IMR-90 (cell line): ENCODE measurements around the gene SLX9. TPM values are rescaled to one million over a fixed set of nuclear protein-coding genes. Genes with fewer than 3 reads are reported as not detected.

Experiments used
- ATAC-seq: fragments of 200-7000 bp; cut with Tn5 transposase; 2 replicates; pipeline ENCODE4 v1.9.1; 2020; ENCODE audit warnings: low read depth, mild to moderate bottlenecking, moderate library complexity
- BruUV-seq: library from RNA; stranded (reverse); fragments of 400-500 nt; replicated peaks from 2 replicates; lab custom pipeline; 2021; lab: Mats Ljungman, UMichigan
- CTCF ChIA-PET: fragments of 300-600 bp; formaldehyde crosslinking; extraction: SDS; loops from one replicate; lab custom pipeline; 2021; ENCODE audit warnings: antibody characterized with exemption; lab: Yijun Ruan, JAX
- POLR2A ChIA-PET: fragments of 300-600 bp; sonication (Branson Sonifier 250); formaldehyde crosslinking; loops from one replicate; lab custom pipeline; 2022; ENCODE audit warnings: antibody characterized with exemption; ENCODE audit not compliant: unreplicated experiment; lab: Charles Lee
- DNase-seq: peaks from one replicate; pipeline ENCODE4 v3.0.0; 2013
- H2AFZ ChIP-seq: replicated peaks from 2 replicates; pipeline ENCODE3; 2013; ENCODE audit warnings: low read length, mild to moderate bottlenecking; ENCODE audit not compliant: poor library complexity
- H2AK5ac ChIP-seq: 2 replicates; pipeline ENCODE4 v1.6.1; 2013; ENCODE audit warnings: low read depth, low read length, inconsistent platforms
- H2AK9ac ChIP-seq: replicated peaks from 2 replicates; pipeline ENCODE3; 2013; ENCODE audit warnings: mild to moderate bottlenecking, low read depth, low read length, moderate library complexity; ENCODE audit not compliant: poor library complexity
- H2BK120ac ChIP-seq: 2 replicates; pipeline ENCODE4 v1.6.1; 2013; ENCODE audit warnings: low read depth, low read length, inconsistent platforms
- H2BK15ac ChIP-seq: 3 replicates; pipeline ENCODE4 v1.6.1; 2013; ENCODE audit warnings: low read depth, low read length, inconsistent platforms
- H2BK20ac ChIP-seq: 2 replicates; pipeline ENCODE4 v1.6.1; 2013; ENCODE audit warnings: low read depth, mild to moderate bottlenecking, inconsistent platforms, low read length, moderate library complexity
- H2BK5ac ChIP-seq: 2 replicates; pipeline ENCODE4 v1.6.1; 2013; ENCODE audit warnings: mild to moderate bottlenecking, low read depth, low read length, inconsistent platforms; ENCODE audit not compliant: poor library complexity, severe bottlenecking
- H3K14ac ChIP-seq: replicated peaks from 2 replicates; pipeline ENCODE4 v1.6.1; 2013; ENCODE audit warnings: low read depth, low read length, inconsistent platforms
- H3K18ac ChIP-seq: 2 replicates; pipeline ENCODE4 v1.6.1; 2013; ENCODE audit warnings: low read depth, low read length, control low read depth
- H3K23ac ChIP-seq: 2 replicates; pipeline ENCODE4 v1.6.1; 2013; ENCODE audit warnings: low read depth, low read length, inconsistent platforms
- H3K27ac ChIP-seq: 2 replicates; pipeline ENCODE4 v1.5.1; 2013; ENCODE audit warnings: mild to moderate bottlenecking, control low read depth, low read length; ENCODE audit not compliant: insufficient read depth
- H3K27me3 ChIP-seq: 2 replicates; pipeline ENCODE4 v1.6.1; 2013; ENCODE audit warnings: low read length; ENCODE audit not compliant: control insufficient read depth, insufficient read depth
- H3K36me3 ChIP-seq: 2 replicates; pipeline ENCODE4 v1.6.1; 2013; ENCODE audit warnings: low read length, mixed read lengths; ENCODE audit not compliant: control insufficient read depth, insufficient read depth
- H3K4ac ChIP-seq: 2 replicates; pipeline ENCODE4 v1.6.1; 2013; ENCODE audit warnings: low read depth, low read length, inconsistent platforms
- H3K4me1 ChIP-seq: 2 replicates; pipeline ENCODE4 v1.6.1; 2013; ENCODE audit warnings: low read length, mixed read lengths; ENCODE audit not compliant: control insufficient read depth, insufficient read depth
- H3K4me2 ChIP-seq: 2 replicates; pipeline ENCODE4 v1.6.1; 2013; ENCODE audit warnings: low read depth, mild to moderate bottlenecking, control low read depth, low read length, moderate library complexity
- H3K4me3 ChIP-seq: 2 replicates; pipeline ENCODE4 v1.5.1; 2013; ENCODE audit warnings: low read depth, mild to moderate bottlenecking, control low read depth, low read length, moderate library complexity; ENCODE audit not compliant: insufficient read depth
- H3K56ac ChIP-seq: 2 replicates; pipeline ENCODE4 v1.6.1; 2013; ENCODE audit warnings: low read length, inconsistent platforms; ENCODE audit not compliant: insufficient read depth; ENCODE audit errors: extremely low read depth
- H3K79me1 ChIP-seq, 2 experiments: 2 replicates each; pipeline ENCODE4 v1.6.1; 2013; ENCODE audit warnings: low read length in 2 of 2, inconsistent platforms in 1 of 2, low read depth in 1 of 2
- H3K9ac ChIP-seq: 2 replicates; pipeline ENCODE4 v1.6.1; 2013; ENCODE audit warnings: low read depth, low read length, control low read depth
- H3K9me1 ChIP-seq: 2 replicates; pipeline ENCODE4 v1.6.1; 2013; ENCODE audit warnings: low read length, inconsistent platforms; ENCODE audit not compliant: insufficient read depth
- H3K9me3 ChIP-seq: 2 replicates; pipeline ENCODE4 v1.6.1; 2013; ENCODE audit warnings: low read length; ENCODE audit not compliant: control insufficient read depth, insufficient read depth
- H4K20me1 ChIP-seq: 2 replicates; pipeline ENCODE4 v1.6.1; 2013; ENCODE audit warnings: low read length, inconsistent platforms; ENCODE audit not compliant: insufficient read depth
- H4K5ac ChIP-seq: 2 replicates; pipeline ENCODE4 v1.6.1; 2013; ENCODE audit warnings: mild to moderate bottlenecking, low read depth, low read length, control low read depth
- H4K8ac ChIP-seq, 2 experiments: 2 replicates each; pipeline ENCODE4 v1.6.1; 2013; ENCODE audit warnings: low read depth in 2 of 2, low read length in 2 of 2, control low read depth in 1 of 2, inconsistent platforms in 1 of 2
- H4K91ac ChIP-seq: 2 replicates; pipeline ENCODE4 v1.6.1; 2013; ENCODE audit warnings: low read depth, low read length, inconsistent platforms; ENCODE audit not compliant: insufficient read depth
- CHD1 ChIP-seq: IDR thresholded peaks from 2 replicates; pipeline ENCODE4 v1.6.1; 2012; ENCODE audit warnings: low read depth, low read length, improper control_type of control experiment
- MAFK ChIP-seq: IDR thresholded peaks from 2 replicates; pipeline ENCODE4 v1.6.1; 2012; ENCODE audit warnings: low read depth, low read length, improper control_type of control experiment
- MAZ ChIP-seq: IDR thresholded peaks from 2 replicates; pipeline ENCODE4 v1.6.1; 2012; ENCODE audit warnings: low read depth, mild to moderate bottlenecking, low read length, improper control_type of control experiment, moderate library complexity, borderline replicate concordance
- NFE2L2 ChIP-seq: fragments of 150-350 bp; IDR thresholded peaks from 2 replicates; pipeline ENCODE4 v1.6.1; 2016; ENCODE audit warnings: low read depth, mild to moderate bottlenecking, low read length
- SMC3 ChIP-seq: fragments of 150-350 bp; IDR thresholded peaks from 2 replicates; pipeline ENCODE4 v1.6.1; 2016; ENCODE audit warnings: low read depth, mild to moderate bottlenecking, antibody characterized with exemption, low read length, moderate library complexity
- WGBS, 2 experiments: methylation state at CpG; one replicate each; pipeline versions ENCODE4 v1.1.5 to v1.1.7; 2013; ENCODE audit warnings: missing lambda C conversion rate in 2 of 2; ENCODE audit not compliant: insufficient read length in 1 of 2; ENCODE audit errors: extremely low coverage in 2 of 2; 5-methylcytosine and 5-hydroxymethylcytosine counted together
- dilution Hi-C: fragments of 300-500 bp; cut with HindIII; formaldehyde crosslinking; loops from one replicate; pipeline ENCODE4 v1.14.3; 2018; ENCODE audit warnings: low sequenced_read_pairs; ENCODE audit not compliant: unreplicated experiment
- in situ Hi-C: fragments of 300-500 bp; cut with MboI; formaldehyde crosslinking; loops from 3 replicates; pipeline ENCODE4 v1.14.3; 2019; ENCODE audit warnings: low sequenced_read_pairs, inconsistent platforms, mixed read lengths
- intact Hi-C: fragments of 100-400 bp; cut with micrococcal nuclease; formaldehyde crosslinking; loops from 2 replicates; pipeline ENCODE4 v1.10.0; 2022
- polyA plus RNA-seq, 3 experiments: library from polyadenylated mRNA; depleted of rRNA; stranded (reverse); fragments of >200 nt; gene quantifications; 2 replicates each; pipeline ENCODE4 v1.2.3, GENCODE V29; 2012; ENCODE audit warnings: low replicate concordance in 1 of 3
- total RNA-seq: library from RNA; depleted of rRNA; stranded (reverse); fragments of >200 nt; gene quantifications from 2 replicates; pipeline ENCODE4 v1.2.3, GENCODE V29; 2012
- TF ChIP-seq, protein P1 (sequence below): fragments of 150-350 bp; IDR thresholded peaks from 2 replicates; pipeline ENCODE4 v1.6.1; 2016; ENCODE audit warnings: low read depth, mild to moderate bottlenecking, low read length, moderate library complexity, borderline replicate concordance

SLX9 gene
- total and polyA plus RNA-seq, 2 of the 4 experiments (the other 2 are of a cell fraction): 10.4 to 21.7 TPM

DNA sequence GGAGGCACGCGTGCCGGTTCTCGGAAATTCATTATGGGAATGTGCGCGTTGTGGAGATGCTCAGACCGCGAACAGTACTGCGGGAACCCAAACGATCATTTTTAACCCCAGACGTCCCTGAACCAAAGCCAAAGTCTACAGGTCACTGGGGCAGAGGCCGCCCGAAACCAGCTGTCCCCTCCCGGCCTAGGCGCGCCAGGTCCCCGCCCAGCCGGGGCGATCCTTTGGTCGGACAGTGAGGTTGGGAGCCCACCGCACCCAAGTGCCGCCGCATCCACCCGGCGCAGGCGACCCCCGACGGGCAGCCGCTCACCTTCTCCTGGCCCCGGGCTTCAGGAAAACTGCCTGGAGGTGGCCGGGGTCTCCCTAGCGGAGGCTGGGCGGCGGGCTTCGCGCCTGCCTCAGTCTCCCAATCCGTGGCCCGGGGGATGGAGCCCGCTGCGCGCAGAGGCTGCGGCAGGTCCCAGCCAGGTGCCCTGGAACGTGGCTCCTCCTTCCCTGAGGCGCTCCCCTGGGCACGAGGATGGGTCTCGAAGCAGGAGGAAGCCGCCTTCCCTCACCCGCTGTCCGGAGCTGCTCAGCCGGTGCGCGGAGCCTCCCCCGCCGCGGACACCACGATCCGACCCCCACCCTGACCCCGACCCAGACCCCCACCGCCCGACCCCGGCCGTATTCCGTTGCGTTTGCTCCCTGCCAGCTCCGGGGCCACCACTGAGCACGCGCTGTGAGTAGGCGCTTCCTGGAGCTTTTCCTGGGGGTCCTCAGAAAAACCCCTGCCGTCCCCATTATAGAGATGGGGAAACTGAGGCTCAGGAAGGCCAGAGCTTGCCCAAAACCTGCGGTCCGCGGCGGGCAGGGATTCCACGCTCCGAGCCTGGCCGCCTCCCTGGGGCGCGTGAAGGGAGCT is 8.1 kb upstream of the SLX9 start:
- H4K8ac ChIP-seq: no peak overlapping the region
- TF ChIP-seq MAZ (no peak), MAFK (no peak), SMC3 (no peak), CHD1 (no peak), NFE2L2 (no peak)
- TF ChIP-seq, protein P1, sequence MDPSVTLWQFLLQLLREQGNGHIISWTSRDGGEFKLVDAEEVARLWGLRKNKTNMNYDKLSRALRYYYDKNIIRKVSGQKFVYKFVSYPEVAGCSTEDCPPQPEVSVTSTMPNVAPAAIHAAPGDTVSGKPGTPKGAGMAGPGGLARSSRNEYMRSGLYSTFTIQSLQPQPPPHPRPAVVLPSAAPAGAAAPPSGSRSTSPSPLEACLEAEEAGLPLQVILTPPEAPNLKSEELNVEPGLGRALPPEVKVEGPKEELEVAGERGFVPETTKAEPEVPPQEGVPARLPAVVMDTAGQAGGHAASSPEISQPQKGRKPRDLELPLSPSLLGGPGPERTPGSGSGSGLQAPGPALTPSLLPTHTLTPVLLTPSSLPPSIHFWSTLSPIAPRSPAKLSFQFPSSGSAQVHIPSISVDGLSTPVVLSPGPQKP: no peak
- no peak overlapping the region for H4K91ac ChIP-seq
- H3K9me3 ChIP-seq: peaks cover 7% of the 10 kb centered on the region
- no peak overlapping the region for H3K27ac ChIP-seq
- H3K4me2 ChIP-seq: peak overlapping the region; percentile 62
- no peak overlapping the region for H3K56ac ChIP-seq
- in situ Hi-C loops: loop anchor here (25.0 kb wide), 1 partner anchor 419 kb away; no protein-coding TSS in a partner anchor
- no peak overlapping the region; the same call in 1 of the 2 replicates for H3K4ac ChIP-seq
- peaks cover 0 to 3% of the 10 kb centered on the region in 2 experiments; a peak in 1 of 4 replicates for H3K79me1 ChIP-seq
- peak overlapping the region; percentile 46 for H2AFZ ChIP-seq
- H3K36me3 ChIP-seq: no peaks in the 10 kb centered on the region
- H3K9ac ChIP-seq: no peak overlapping the region
- ATAC-seq: no peak
- BruUV-seq: no TSS peak
- peaks cover 43% of the 10 kb centered on the region for H4K20me1 ChIP-seq
- peak overlapping the region; percentile 24; the same call in 1 of the 2 replicates for H3K23ac ChIP-seq
- CTCF ChIA-PET: interaction anchor here (1.1 kb wide), 1 partner anchor 37 kb away, joined by 4 read pairs; no protein-coding TSS in a partner anchor
- 0 out of 2 replicates have a peak overlapping the region, but pooled peaks have one; percentile 22 for H2AK5ac ChIP-seq
- H2BK15ac ChIP-seq: no peak overlapping the region
- H4K5ac ChIP-seq: no peak overlapping the region
- dilution Hi-C loops: no loop called here
- H3K4me3 ChIP-seq: peak overlapping the region; percentile 44; the same call in 1 of the 2 replicates
- H2AK9ac ChIP-seq: peak overlapping the region; percentile 82
- peaks cover 7% of the 10 kb centered on the region; the same call in 1 of the 2 replicates for H3K9me1 ChIP-seq
- H3K27me3 ChIP-seq: peaks cover 64% of the 10 kb centered on the region
- no peak overlapping the region for H3K18ac ChIP-seq
- no peak overlapping the region for H3K14ac ChIP-seq
- H2BK120ac ChIP-seq: no peak overlapping the region
- H2BK5ac ChIP-seq: no peak overlapping the region
- POLR2A ChIA-PET: no interaction called here
- no peak overlapping the region for H2BK20ac ChIP-seq
- H3K4me1 ChIP-seq: peaks cover 27% of the 10 kb centered on the region
- intact Hi-C loops: loop anchor here (2.0 kb wide), 1 partner anchor 131 kb away; the partner anchor contains the start of gene UBE2G2
- 4% methylated on average over 29 of the region's 78 CpGs; no CpG with 5 or more reads in 1 of the 2 experiments for WGBS, 2 experiments
- DNase-seq: no peak
